DND-41 (cell line): ENCODE results near the gene PHLDB2.

Experiments
- CTCF ChIP-seq: IDR thresholded peaks from 2 replicates; pipeline ENCODE4 v1.5.1; 2012; ENCODE audit warnings: borderline replicate concordance, low read length, moderate library complexity, mild to moderate bottlenecking; ENCODE audit not compliant: poor library complexity, severe bottlenecking; ENCODE audit errors: extremely low read depth
- EZH2 ChIP-seq: IDR thresholded peaks from 3 replicates; pipeline ENCODE4 v1.6.1; 2012; ENCODE audit warnings: borderline replicate concordance, low read depth, mild to moderate bottlenecking, moderate library complexity, low read length, inconsistent platforms; ENCODE audit not compliant: severe bottlenecking

- TF ChIP-seq EZH2 (no peak), CTCF (no peak)
Observed at GRCh38 chr3:111831840-111832239, 27.2 kb upstream of the PHLDB2 start.
